Measurements from ENCODE around the gene ICAM2.

The ICAM2 gene

GRCh38 chr17:64020056-64020766 is at the start of gene ICAM2:
Gene ICAM2, minus strand, starts transcription at chr17:64020633. Its CDS starts 13,942 bp downstream, at chr17:64006691.
- DNase-seq (ENCODE audit: low spot score), result peak; percentile 26

GRCh38 chr17:64070213-64070612 is 49.8 kb upstream of the ICAM2 start:
- no peak for DNase-seq (ENCODE audit: low spot score)

GRCh38 chr17:64069143-64069542 is 48.7 kb upstream of the ICAM2 start:
- no peak for DNase-seq (ENCODE audit: low spot score)

GRCh38 chr17:64067657-64068056 is 47.2 kb upstream of the ICAM2 start:
- no peak for DNase-seq (ENCODE audit: low spot score)

GRCh38 chr17:64066716-64067115 is 46.3 kb upstream of the ICAM2 start:
- DNase-seq (ENCODE audit: low spot score), result no peak

- no peak for DNase-seq (ENCODE audit: low spot score)
These were observed 44.7 kb upstream of the ICAM2 start for GRCh38 chr17:64065161-64065560.

GRCh38 chr17:64064331-64064730 is 43.9 kb upstream of the ICAM2 start:
- DNase-seq (ENCODE audit: low spot score), result no peak

- DNase-seq (ENCODE audit: low spot score), result peak; percentile 14
These were observed 43.4 kb upstream of the ICAM2 start for GRCh38 chr17:64063766-64064224.

- no peak for DNase-seq (ENCODE audit: low spot score)
These were observed 42.7 kb upstream of the ICAM2 start for GRCh38 chr17:64063088-64063487.

GRCh38 chr17:64061178-64061898 is 40.9 kb upstream of the ICAM2 start:
- no peak for DNase-seq (ENCODE audit: low spot score)

GRCh38 chr17:64060331-64060730 is 39.9 kb upstream of the ICAM2 start:
- no peak for DNase-seq (ENCODE audit: low spot score)

GRCh38 chr17:64059756-64060155 is 39.3 kb upstream of the ICAM2 start:
- DNase-seq (ENCODE audit: low spot score), result no peak

- no peak for DNase-seq (ENCODE audit: low spot score)
These were observed 38.2 kb upstream of the ICAM2 start for GRCh38 chr17:64058621-64059020.

GRCh38 chr17:64057701-64058263 is 37.3 kb upstream of the ICAM2 start:
- no peak for DNase-seq (ENCODE audit: low spot score)

GRCh38 chr17:64056269-64057005 is 36.0 kb upstream of the ICAM2 start:
- DNase-seq (ENCODE audit: low spot score), result peak; percentile 39

- no peak for DNase-seq (ENCODE audit: low spot score)
These were observed 35.0 kb upstream of the ICAM2 start for GRCh38 chr17:64055183-64056142.

- DNase-seq (ENCODE audit: low spot score), result no peak
These were observed 33.9 kb upstream of the ICAM2 start for GRCh38 chr17:64054304-64054703.

GRCh38 chr17:64053101-64053500 is 32.7 kb upstream of the ICAM2 start:
- no peak for DNase-seq (ENCODE audit: low spot score)

- no peak for DNase-seq (ENCODE audit: low spot score)
These were observed 30.7 kb upstream of the ICAM2 start for GRCh38 chr17:64051153-64051552.

GRCh38 chr17:64048805-64049204 is 28.4 kb upstream of the ICAM2 start:
- DNase-seq (ENCODE audit: low spot score), result no peak

- no peak for DNase-seq (ENCODE audit: low spot score)
These were observed 24.7 kb upstream of the ICAM2 start for GRCh38 chr17:64045176-64045575.

Data from SW480 (cell line).